GM12873 (cell line): ENCODE measurements around the gene GRID1.
A peak's percentile ranks its signal among the peaks of the same experiment; 100 is the strongest.

Experiments used
- CTCF ChIP-seq: IDR thresholded peaks from 2 replicates; pipeline ENCODE4 v1.5.1; 2012; ENCODE audit warnings: low read depth, mild to moderate bottlenecking, moderate library complexity, low read length, control low read depth; ENCODE audit not compliant: insufficient read depth; ENCODE audit errors: missing control alignments

Gene GRID1

GRCh38 chr10:86376852-86377796 lies 10.5 kb upstream of the GRID1 start:
- peak; percentile 97 for TF ChIP-seq CTCF

GRCh38 chr10:86376403-86376802 lies 9.8 kb upstream of the GRID1 start:
- no peak for TF ChIP-seq CTCF

GRCh38 chr10:86375204-86375603 lies 8.6 kb upstream of the GRID1 start:
- no peak for TF ChIP-seq CTCF

DNA sequence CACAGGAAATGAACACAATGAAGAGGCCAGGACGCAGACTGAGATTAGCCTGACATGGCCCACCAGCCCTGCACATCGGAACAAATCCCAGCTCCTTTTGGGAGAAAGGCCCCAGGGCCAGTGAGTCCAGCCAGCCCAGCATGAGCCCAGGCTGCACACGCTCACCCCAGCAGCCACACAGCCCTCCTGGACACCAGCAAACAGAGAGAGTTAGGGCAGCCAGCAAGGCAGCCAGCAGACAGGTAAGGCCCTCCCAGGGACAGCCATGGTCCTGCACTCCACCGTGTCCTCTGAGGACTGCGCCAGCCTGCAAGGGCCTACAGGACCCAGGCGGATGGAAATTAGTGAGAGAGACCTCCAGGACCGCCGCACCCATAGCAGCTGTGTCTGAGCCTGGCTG lies 8.1 kb upstream of the GRID1 start:
- TF ChIP-seq CTCF: no peak

- no peak for TF ChIP-seq CTCF
Measured at GRCh38 chr10:86373828-86374227, 7.2 kb upstream of the GRID1 start.

DNA sequence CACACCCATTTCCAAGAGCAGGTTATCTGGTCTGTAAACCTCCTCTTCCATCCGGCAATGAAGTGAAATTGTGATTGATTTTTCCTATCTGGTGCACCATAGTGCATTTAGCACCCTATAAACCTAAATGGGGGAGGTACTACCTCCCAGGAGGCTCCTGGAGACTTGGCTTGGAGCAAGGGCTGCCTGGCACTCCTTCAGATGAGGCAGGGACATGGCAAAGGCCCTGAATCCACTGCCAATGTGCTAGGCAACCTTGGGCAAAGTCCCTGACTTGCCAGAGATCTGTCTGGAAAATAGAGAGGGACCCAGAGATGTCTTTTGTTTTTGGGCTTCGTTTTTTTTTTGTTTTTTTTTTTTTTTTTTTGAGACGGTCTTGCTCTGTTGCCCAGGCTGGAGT lies 6.7 kb upstream of the GRID1 start:
- TF ChIP-seq CTCF: no peak

GRCh38 chr10:86372784-86373239 lies 6.2 kb upstream of the GRID1 start:
- no peak for TF ChIP-seq CTCF
